NCI-H2107 treated with DMSO at 0.1 percent for 48 hours (cell line): Measurements from ENCODE around the gene SETBP1.
A peak's percentile ranks its signal among the peaks of the same experiment; 100 is the strongest.

Experiments
- DNase-seq: peaks from one replicate; lab custom pipeline; 2025; ENCODE audit not compliant: unreplicated experiment; lab: John Stamatoyannopoulos, UW

Gene SETBP1

DNA sequence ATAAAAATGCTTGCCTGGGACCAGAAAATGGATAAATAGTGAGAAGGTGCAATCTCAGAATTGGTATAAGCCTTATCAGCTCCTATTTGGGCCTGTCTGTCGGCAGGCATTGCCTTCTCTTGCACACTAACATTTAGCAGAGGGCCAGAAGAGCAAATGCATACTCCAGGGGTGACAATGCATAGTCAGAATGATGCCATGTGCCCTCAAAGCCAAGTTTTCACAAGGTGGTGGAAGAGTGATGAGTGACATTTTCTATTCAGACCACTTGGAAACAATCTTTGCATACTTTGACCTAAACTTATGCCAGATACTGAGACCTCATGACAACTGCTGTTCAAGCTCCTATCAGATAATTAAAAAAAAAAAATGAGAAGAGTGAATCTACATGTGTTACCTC, 276.3 kb downstream of the SETBP1 start:
- DNase-seq: no peak

DNA sequence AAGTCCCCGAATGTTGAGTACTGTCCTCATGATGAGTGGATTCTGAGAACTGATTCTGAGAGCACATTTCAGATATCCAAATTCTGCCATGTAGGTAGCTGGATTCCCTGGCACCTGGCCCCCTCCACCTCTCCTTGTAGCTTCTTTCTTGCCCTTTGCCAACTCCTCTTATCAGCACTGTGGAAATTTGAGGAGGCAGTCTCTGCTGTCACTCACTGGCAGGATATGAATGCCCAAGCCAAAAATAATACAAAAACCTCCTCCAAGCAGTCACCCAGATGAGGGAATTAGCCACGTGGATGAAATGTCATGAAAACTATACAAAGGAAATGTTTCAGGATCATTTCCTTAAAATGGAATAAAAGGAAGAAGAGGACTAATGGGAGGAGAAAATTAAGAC, 276.8 kb downstream of the SETBP1 start:
- peak; percentile 32 for DNase-seq

GRCh38 chr18:44958040-44958439, 277.4 kb downstream of the SETBP1 start:
- DNase-seq: no peak

GRCh38 chr18:44958455-44958854, 277.8 kb downstream of the SETBP1 start:
- no peak for DNase-seq

GRCh38 chr18:44959013-44959412, 278.3 kb downstream of the SETBP1 start:
- no peak for DNase-seq

DNA sequence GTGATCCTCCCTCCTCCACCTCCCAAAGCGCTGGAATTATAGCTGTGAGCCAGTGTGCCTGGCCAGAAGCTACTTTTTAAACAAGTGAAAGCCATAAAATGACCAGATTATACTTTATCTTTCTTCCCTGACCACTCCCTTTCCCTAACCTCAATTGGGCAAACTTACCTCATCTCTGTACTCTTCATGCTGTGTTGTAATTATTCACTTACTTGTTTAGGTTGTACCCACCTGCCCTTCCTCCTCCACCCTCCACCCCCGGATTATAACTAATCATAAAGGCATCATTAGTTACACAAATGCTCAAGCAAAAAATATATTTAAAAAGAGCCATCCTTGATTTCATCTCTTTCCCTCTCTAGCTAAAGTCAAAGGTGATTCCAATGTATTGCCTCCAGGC, 279.9 kb downstream of the SETBP1 start:
- DNase-seq: no peak

GRCh38 chr18:44961288-44961995, 280.8 kb downstream of the SETBP1 start:
- DNase-seq: no peak

GRCh38 chr18:44967599-44967998, 286.9 kb downstream of the SETBP1 start:
- DNase-seq: no peak

- DNase-seq: no peak
Measured at GRCh38 chr18:44968336-44968735, 287.6 kb downstream of the SETBP1 start.

- DNase-seq: no peak
Measured at GRCh38 chr18:44969214-44969795, 288.6 kb downstream of the SETBP1 start.

GRCh38 chr18:44973282-44973681, 292.6 kb downstream of the SETBP1 start:
- DNase-seq: no peak

- no peak for DNase-seq
Measured at GRCh38 chr18:44974174-44974573, 293.5 kb downstream of the SETBP1 start.

- no peak for DNase-seq
Measured at GRCh38 chr18:44977856-44978255, 297.2 kb downstream of the SETBP1 start.

- DNase-seq: no peak
Measured at GRCh38 chr18:44979748-44980147, 299.1 kb downstream of the SETBP1 start.

DNA sequence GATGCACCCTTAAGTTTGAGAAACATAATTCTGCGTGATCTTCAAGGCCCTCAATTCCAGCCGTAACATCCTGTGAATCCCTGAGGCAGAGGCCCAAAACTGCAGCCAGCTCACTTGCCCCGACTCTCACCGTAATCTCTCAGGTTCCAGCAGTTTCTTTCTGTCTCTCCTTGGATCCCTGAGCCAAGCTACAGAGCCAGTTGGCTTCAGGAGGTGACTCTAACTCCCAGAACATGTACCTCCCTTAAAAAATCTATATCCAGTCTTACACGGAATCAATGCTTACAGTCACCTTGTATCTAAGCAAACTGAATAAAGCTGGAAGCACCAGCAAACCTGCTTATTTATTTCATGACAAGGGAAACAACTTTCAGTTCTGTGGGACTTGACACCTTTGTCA, 300.4 kb downstream of the SETBP1 start:
- DNase-seq: no peak

GRCh38 chr18:44986933-44987332, 306.2 kb downstream of the SETBP1 start:
- no peak for DNase-seq

DNA sequence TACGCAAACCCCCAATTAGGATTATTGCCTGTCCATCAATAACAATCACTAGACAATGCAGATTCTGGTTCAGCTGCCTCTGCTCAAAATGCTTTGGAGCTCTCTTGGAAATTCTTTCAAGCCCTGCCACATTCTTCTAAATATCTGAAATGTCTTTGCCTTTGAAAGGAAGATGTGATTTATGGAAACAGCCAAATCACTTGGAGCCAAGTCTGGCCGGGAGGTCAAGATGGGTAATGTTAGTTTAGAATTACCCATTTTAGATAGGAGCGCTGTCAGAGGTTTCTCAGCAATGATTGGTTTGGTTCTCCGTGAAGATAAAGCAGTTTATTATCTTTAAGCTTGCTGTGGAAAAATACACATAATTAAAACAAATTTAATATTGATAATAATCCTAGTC, 306.7 kb downstream of the SETBP1 start:
- no peak for DNase-seq

DNA sequence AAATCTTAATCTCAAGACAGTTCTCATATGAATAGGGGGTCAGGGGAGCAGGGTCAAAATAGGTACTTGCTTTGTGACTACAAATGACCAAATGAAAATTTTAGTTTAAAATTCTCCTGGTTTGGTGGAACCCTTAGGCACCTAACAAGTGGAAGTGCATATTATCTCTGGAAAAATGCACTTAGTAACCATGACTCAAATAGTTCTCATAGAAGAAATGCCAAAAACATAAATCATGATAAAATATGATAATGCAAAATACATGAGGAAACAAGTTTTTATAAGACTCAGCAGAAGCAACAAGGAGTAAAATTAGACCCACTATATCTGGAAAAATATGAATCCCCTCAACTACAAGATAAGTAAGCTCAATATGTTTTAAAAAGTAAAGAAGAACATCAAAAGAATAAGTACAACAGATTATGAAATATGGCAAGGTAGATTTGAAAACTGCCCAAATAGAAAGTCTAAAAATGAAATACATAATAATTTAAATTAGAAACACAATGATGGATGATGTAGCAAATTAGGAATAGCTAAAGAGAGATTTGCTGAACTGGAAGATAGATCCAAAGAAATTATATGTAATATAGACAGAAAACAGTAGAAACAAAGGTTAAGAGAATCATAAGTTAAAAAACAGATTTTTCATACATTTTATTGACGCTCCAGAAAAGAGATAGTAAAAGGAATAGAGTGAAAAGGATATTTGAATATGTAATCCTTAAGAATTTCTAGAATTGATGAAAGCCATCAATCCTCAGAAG, 308.3 kb downstream of the SETBP1 start:
- DNase-seq: no peak

GRCh38 chr18:44996261-44996660, 315.6 kb downstream of the SETBP1 start:
- no peak for DNase-seq

- DNase-seq: no peak
Measured at GRCh38 chr18:44997174-44997573, 316.5 kb downstream of the SETBP1 start.

DNA sequence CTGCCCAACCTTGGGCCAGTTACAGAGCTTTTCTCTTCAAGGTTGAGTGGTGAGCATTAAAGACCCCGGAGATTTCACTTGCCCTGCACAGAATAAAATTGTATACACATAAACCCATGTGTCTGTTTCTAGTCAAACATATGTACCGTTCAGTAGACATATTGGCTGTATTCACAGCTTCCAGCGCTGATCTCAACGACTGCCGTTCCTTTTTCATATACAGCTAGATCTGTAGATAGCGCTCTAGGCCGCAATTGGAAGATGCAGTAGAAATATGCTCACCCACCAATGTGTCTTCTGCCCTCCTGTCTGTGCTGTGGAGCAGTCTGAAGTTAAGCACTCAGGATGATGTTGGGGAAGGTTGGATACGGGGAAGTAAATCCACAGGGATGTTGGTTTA, 317.7 kb downstream of the SETBP1 start:
- DNase-seq: no peak

GRCh38 chr18:45004546-45005080, 323.9 kb downstream of the SETBP1 start:
- no peak for DNase-seq
